GM19035 (cell line): ENCODE data around the gene GTF2A1.
A peak's percentile ranks its signal among the peaks of the same experiment; 100 is the strongest.

ENCODE experiments used
- ATAC-seq: cut with Tn5 transposase; IDR thresholded peaks from one replicate; pipeline ENCODE4 v1.9.1; 2021; ENCODE audit not compliant: unreplicated experiment

Gene GTF2A1

GRCh38 chr14:81179631-81180030, 41.1 kb downstream of the GTF2A1 start:
- no peak for ATAC-seq

- peak; percentile 55 for ATAC-seq
These were observed 42.7 kb downstream of the GTF2A1 start for GRCh38 chr14:81178063-81178462.

- no peak for ATAC-seq
These were observed 43.5 kb downstream of the GTF2A1 start for GRCh38 chr14:81177225-81177624.

- no peak for ATAC-seq
These were observed 44.5 kb downstream of the GTF2A1 start for GRCh38 chr14:81176241-81176640.

- peak; percentile 35 for ATAC-seq
These were observed 47.9 kb downstream of the GTF2A1 start for GRCh38 chr14:81172881-81173280.

GRCh38 chr14:81172353-81172752, 48.4 kb downstream of the GTF2A1 start:
- peak; percentile 19 for ATAC-seq

GRCh38 chr14:81170829-81171195, 49.9 kb downstream of the GTF2A1 start:
- ATAC-seq, result no peak

GRCh38 chr14:81170104-81170828, 50.5 kb downstream of the GTF2A1 start:
- ATAC-seq, result peak; percentile 91

GRCh38 chr14:81169711-81170103, 51.1 kb downstream of the GTF2A1 start:
- ATAC-seq, result peak; percentile 20

- no peak for ATAC-seq
These were observed 51.5 kb downstream of the GTF2A1 start for GRCh38 chr14:81169267-81169666.

GRCh38 chr14:81166121-81166520, 54.6 kb downstream of the GTF2A1 start:
- ATAC-seq, result no peak

GRCh38 chr14:81165188-81165587, 55.6 kb downstream of the GTF2A1 start:
- ATAC-seq, result no peak

- ATAC-seq, result peak; percentile 92
These were observed 56.5 kb downstream of the GTF2A1 start for GRCh38 chr14:81164167-81164774.

- ATAC-seq, result no peak
These were observed 57.8 kb downstream of the GTF2A1 start for GRCh38 chr14:81162941-81163340.

- no peak for ATAC-seq
These were observed 59.0 kb downstream of the GTF2A1 start for GRCh38 chr14:81161749-81162148.

GRCh38 chr14:81161088-81161487, 59.7 kb downstream of the GTF2A1 start:
- ATAC-seq, result no peak

- ATAC-seq, result no peak
These were observed 63.3 kb downstream of the GTF2A1 start for GRCh38 chr14:81157431-81157830.

- no peak for ATAC-seq
These were observed 67.6 kb downstream of the GTF2A1 start for GRCh38 chr14:81153187-81153586.

GRCh38 chr14:81148635-81149034, 72.1 kb downstream of the GTF2A1 start:
- ATAC-seq, result no peak

- ATAC-seq, result no peak
These were observed 73.4 kb downstream of the GTF2A1 start for GRCh38 chr14:81147140-81147897.

GRCh38 chr14:81144824-81145603, 75.7 kb downstream of the GTF2A1 start:
- no peak for ATAC-seq
